BLaER1 treated with 17β-estradiol and CSF1 and Interleukin-3, amounts not matched to agents 10 nM and 100 nM (cell line): ENCODE results near the gene SPTLC1.
A peak's percentile ranks its signal among the peaks of the same experiment; 100 is the strongest.
"Not testable (repeated sequence)": the region's sequence is repeated elsewhere in the genome, so short reads cannot be mapped to it uniquely, and the experiment has no call there.

Experiments used
- H3K27ac ChIP-seq, 11 experiments: shearing (Covaris generic); formaldehyde crosslinking; 2 replicates each; pipeline ENCODE4 v1.8.1; 2022
- H3K27me3 ChIP-seq, 11 experiments: shearing (Covaris generic); formaldehyde crosslinking; 2 replicates each; pipeline ENCODE4 v1.8.1; 2022
- H3K36me3 ChIP-seq, 11 experiments: shearing (Covaris generic); formaldehyde crosslinking; 2 replicates each; pipeline ENCODE4 v1.8.1; 2022
- H3K4me1 ChIP-seq, 10 experiments: shearing (Covaris generic); formaldehyde crosslinking; 2 replicates each; pipeline ENCODE4 v1.8.1; 2022
- H3K4me2 ChIP-seq, 11 experiments: shearing (Covaris generic); formaldehyde crosslinking; 2 replicates each; pipeline ENCODE4 v1.8.1; 2022
- H3K4me3 ChIP-seq, 10 experiments: shearing (Covaris generic); formaldehyde crosslinking; 2 replicates each; pipeline ENCODE4 v1.8.1; 2022
- H3K9ac ChIP-seq, 11 experiments: shearing (Covaris generic); formaldehyde crosslinking; 2 replicates each; pipeline ENCODE4 v1.8.1; 2022
- H3K9me3 ChIP-seq, 11 experiments: shearing (Covaris generic); formaldehyde crosslinking; replicated peaks in 1 of 11; 2 replicates each; pipeline ENCODE4 v1.8.1; 2022
- H4K20me1 ChIP-seq, 11 experiments: shearing (Covaris generic); formaldehyde crosslinking; 2 replicates each; pipeline ENCODE4 v1.8.1; 2022
- Cebpa-rat ChIP-seq, 11 experiments: shearing (Covaris generic); IDR thresholded peaks; 2 replicates each; pipeline ENCODE4 v1.8.1; 2022

Gene SPTLC1

GRCh38 chr9:92141144-92142129, 26.2 kb upstream of the SPTLC1 start:
- Histone ChIP-seq H3K4me3 (peak overlapping the region in 4 of 10 experiments; percentile 18 to 42 (median 32); a peak in 5 of 20 replicates), H3K4me2 (peak overlapping the region in 10 of 11 experiments; percentile 12 to 74 (median 31); a peak in 16 of 22 replicates), H3K36me3 (no peaks in the 10 kb centered on the region), H3K27me3 (peaks cover 27 to 45% (median 37%) of the 10 kb centered on the region in 11 experiments), H3K9ac (no peak overlapping the region), H3K27ac (no peak overlapping the region), H4K20me1 (peaks cover 0 to 6% (median 0%) of the 10 kb centered on the region in 11 experiments; a peak in 1 of 22 replicates), H3K9me3 (no peaks in the 10 kb centered on the region), H3K4me1 (peaks cover 6 to 23% (median 15%) of the 10 kb centered on the region in 10 experiments)
- no peak for TF ChIP-seq Cebpa-rat (IDR thresholded peaks at IDR 0.05)

- no peak for TF ChIP-seq Cebpa-rat (IDR thresholded peaks at IDR 0.05)
- no peak overlapping the region for H3K27ac ChIP-seq
- H3K4me2 ChIP-seq, result peak overlapping the region in 10 of 11 experiments; percentile 2 to 74 (median 33); a peak in 13 of 22 replicates
- peaks cover 0 to 6% (median 0%) of the 10 kb centered on the region in 11 experiments; a peak in 1 of 22 replicates for H4K20me1 ChIP-seq
- no peaks in the 10 kb centered on the region for H3K36me3 ChIP-seq
- H3K9ac ChIP-seq, result no peak overlapping the region
- peak overlapping the region in 4 of 10 experiments; percentile 18 to 42 (median 38); a peak in 4 of 20 replicates for H3K4me3 ChIP-seq
- peaks cover 0 to 16% (median 11%) of the 10 kb centered on the region in 10 experiments; a peak in 14 of 20 replicates for H3K4me1 ChIP-seq
- H3K27me3 ChIP-seq, result peaks cover 27 to 45% (median 37%) of the 10 kb centered on the region in 11 experiments
- no peaks in the 10 kb centered on the region for H3K9me3 ChIP-seq
These were observed 25.5 kb upstream of the SPTLC1 start for GRCh38 chr9:92140754-92141143.

GRCh38 chr9:92140074-92140753, 25.0 kb upstream of the SPTLC1 start:
- H3K9me3 ChIP-seq, result no peaks in the 10 kb centered on the region
- no peak overlapping the region for H3K27ac ChIP-seq
- H3K27me3 ChIP-seq, result peaks cover 27 to 45% (median 37%) of the 10 kb centered on the region in 11 experiments
- no peak for TF ChIP-seq Cebpa-rat (IDR thresholded peaks at IDR 0.05)
- H4K20me1 ChIP-seq, result peaks cover 0 to 6% (median 0%) of the 10 kb centered on the region in 11 experiments; a peak in 1 of 22 replicates
- H3K4me1 ChIP-seq, result peaks cover 0 to 14% (median 11%) of the 10 kb centered on the region in 10 experiments; a peak in 9 of 20 replicates
- H3K4me2 ChIP-seq, result peak overlapping the region in 10 of 11 experiments; percentile 2 to 74 (median 33); a peak in 11 of 22 replicates
- 0 out of 20 replicates have a peak overlapping the region, but pooled peaks of 3 of the 10 experiments have one; percentile 18 to 41 (median 35) for H3K4me3 ChIP-seq
- H3K9ac ChIP-seq, result no peak overlapping the region
- no peaks in the 10 kb centered on the region for H3K36me3 ChIP-seq

GRCh38 chr9:92138960-92139540, 23.8 kb upstream of the SPTLC1 start:
- not testable (repeated sequence) for H3K9me3 ChIP-seq, H3K4me2 ChIP-seq, H3K9ac ChIP-seq, H3K36me3 ChIP-seq, H3K27ac ChIP-seq, H4K20me1 ChIP-seq, H3K4me3 ChIP-seq
- H3K27me3 ChIP-seq, result peaks cover 27 to 44% (median 37%) of the 10 kb centered on the region in 11 experiments
- H3K4me1 ChIP-seq, result peaks cover 0 to 14% (median 11%) of the 10 kb centered on the region in 10 experiments; a peak in 9 of 20 replicates

GRCh38 chr9:92138157-92138959, 23.1 kb upstream of the SPTLC1 start:
- no peak for TF ChIP-seq Cebpa-rat (IDR thresholded peaks at IDR 0.05)
- no peak overlapping the region for H3K9ac ChIP-seq
- no peaks in the 10 kb centered on the region for H3K36me3 ChIP-seq
- H3K27me3 ChIP-seq, result peaks cover 27 to 37% (median 32%) of the 10 kb centered on the region in 11 experiments
- no peak overlapping the region for H3K4me2 ChIP-seq
- no peak overlapping the region for H3K4me3 ChIP-seq
- H3K27ac ChIP-seq, result no peak overlapping the region
- H3K9me3 ChIP-seq, result no peaks in the 10 kb centered on the region
- peaks cover 0 to 6% (median 0%) of the 10 kb centered on the region in 11 experiments; a peak in 1 of 22 replicates for H4K20me1 ChIP-seq
- peaks cover 0 to 14% (median 11%) of the 10 kb centered on the region in 10 experiments; a peak in 9 of 20 replicates for H3K4me1 ChIP-seq

- Histone ChIP-seq H3K9ac (no peak overlapping the region), H3K4me2 (no peak overlapping the region), H4K20me1 (peaks cover 0 to 6% (median 0%) of the 10 kb centered on the region in 11 experiments; a peak in 1 of 22 replicates), H3K4me3 (no peak overlapping the region), H3K36me3 (no peaks in the 10 kb centered on the region), H3K4me1 (peaks cover 0 to 10% (median 3%) of the 10 kb centered on the region in 10 experiments; a peak in 8 of 20 replicates), H3K27me3 (peaks cover 10 to 17% (median 12%) of the 10 kb centered on the region in 11 experiments), H3K9me3 (peaks cover 3 to 10% (median 7%) of the 10 kb centered on the region in 11 experiments; a peak in 14 of 22 replicates), H3K27ac (no peak overlapping the region)
- TF ChIP-seq Cebpa-rat (IDR thresholded peaks at IDR 0.05), result no peak
These were observed 21.1 kb upstream of the SPTLC1 start for GRCh38 chr9:92136184-92136858.

- Histone ChIP-seq H3K27me3 (peaks cover 3 to 9% (median 4%) of the 10 kb centered on the region in 11 experiments), H3K9ac (no peak overlapping the region), H3K27ac (no peak overlapping the region), H3K36me3 (no peaks in the 10 kb centered on the region), H3K9me3 (peaks cover 8 to 17% (median 13%) of the 10 kb centered on the region in 11 experiments; a peak in 17 of 22 replicates), H3K4me3 (no peak overlapping the region), H3K4me1 (peaks cover 0 to 3% (median 0%) of the 10 kb centered on the region in 10 experiments; a peak in 5 of 20 replicates), H3K4me2 (no peak overlapping the region), H4K20me1 (0 out of 22 replicates have a peak, but pooled peaks cover 0 to 6% (median 0%) of the 10 kb centered on the region in 11 experiments)
- TF ChIP-seq Cebpa-rat (IDR thresholded peaks at IDR 0.05), result no peak
These were observed 20.4 kb upstream of the SPTLC1 start for GRCh38 chr9:92135576-92135975.
